HG03045 (cell line): ENCODE data around the gene LRRTM4.

Experiments used
- ATAC-seq: cut with Tn5 transposase; IDR thresholded peaks from one replicate; pipeline ENCODE4 v1.9.1; 2021; ENCODE audit warnings: mild to moderate bottlenecking, moderate library complexity; ENCODE audit not compliant: unreplicated experiment

LRRTM4 gene

DNA sequence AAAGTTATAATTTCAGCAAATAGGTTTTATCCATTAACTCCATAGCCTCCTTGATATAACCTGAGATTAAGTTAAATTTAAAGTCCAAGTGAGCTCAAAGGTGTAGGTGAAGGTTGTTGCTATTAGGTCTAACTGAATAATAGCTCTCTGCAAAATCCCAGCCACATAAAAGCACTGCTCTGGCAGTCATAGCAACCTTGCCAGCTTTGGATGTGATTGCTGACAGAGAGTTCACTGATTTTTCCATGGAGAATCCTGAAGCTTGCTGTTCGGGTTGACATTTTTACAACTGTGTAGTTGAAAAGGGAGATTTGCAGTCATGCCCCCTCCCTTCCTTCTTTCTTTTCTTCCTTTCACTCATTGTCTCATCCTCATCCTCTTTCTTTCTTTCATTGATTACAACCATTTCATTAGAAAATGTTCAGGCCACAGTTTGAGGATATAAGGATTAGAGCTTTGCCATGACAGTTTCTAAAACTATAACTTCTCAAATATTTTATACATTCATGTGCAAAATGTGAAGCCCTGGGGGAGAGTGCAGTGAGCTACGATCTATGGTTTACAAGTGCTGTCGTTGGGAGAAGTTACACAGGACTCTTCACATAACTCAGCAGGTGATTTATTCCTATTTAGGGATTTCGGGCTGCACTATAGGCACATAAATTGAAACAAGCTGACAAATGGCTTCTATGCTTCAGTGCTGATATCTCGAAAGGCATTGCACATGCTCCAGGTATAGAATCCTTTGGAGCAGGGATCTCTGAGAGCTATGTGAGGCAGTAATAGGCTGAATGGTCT is 193.8 kb downstream of the LRRTM4 start:
- ATAC-seq, result no peak

DNA sequence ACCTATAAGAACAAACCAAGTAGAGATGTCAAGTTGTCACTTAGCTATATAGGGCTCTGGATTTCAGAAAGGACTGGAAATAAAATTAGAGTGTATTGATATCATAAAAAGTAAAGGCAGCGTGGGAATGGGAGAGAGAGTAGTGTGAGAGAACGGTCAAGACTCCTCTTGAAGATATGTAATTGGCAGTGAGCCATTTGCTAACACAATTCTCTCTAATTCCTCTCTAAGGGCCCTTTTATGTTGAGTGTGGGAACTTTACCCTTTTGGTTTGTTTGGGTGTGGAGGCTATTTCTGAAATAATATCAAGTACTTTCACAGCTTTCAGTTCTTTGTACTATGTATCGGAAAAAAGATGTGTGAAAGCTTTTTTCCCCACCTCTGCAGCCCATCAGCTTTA is 196.8 kb downstream of the LRRTM4 start:
- ATAC-seq, result no peak

DNA sequence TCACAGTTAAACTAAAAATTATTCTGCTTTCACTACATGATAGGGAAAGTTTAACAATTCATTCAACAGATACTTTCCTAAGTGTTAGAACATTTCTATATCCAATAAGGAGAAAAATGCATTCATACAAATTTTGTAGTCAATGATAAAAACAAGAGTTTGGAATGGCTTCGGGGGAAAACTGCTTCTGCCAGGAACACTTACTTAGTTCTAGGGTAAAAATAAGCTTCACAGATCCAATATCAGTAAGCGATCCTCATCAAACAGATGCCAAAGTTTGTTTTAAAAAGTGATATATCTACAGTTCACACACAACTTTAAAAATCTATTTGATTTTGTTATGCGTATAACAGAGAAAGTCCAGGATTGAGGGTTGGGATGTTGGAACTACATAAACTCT is 199.7 kb downstream of the LRRTM4 start:
- no peak for ATAC-seq

GRCh38 chr2:77314721-77315120 is 207.5 kb downstream of the LRRTM4 start:
- ATAC-seq, result no peak

- no peak for ATAC-seq
Observed at GRCh38 chr2:77310416-77310815, 211.8 kb downstream of the LRRTM4 start.

GRCh38 chr2:77309725-77310124 is 212.5 kb downstream of the LRRTM4 start:
- no peak for ATAC-seq

DNA sequence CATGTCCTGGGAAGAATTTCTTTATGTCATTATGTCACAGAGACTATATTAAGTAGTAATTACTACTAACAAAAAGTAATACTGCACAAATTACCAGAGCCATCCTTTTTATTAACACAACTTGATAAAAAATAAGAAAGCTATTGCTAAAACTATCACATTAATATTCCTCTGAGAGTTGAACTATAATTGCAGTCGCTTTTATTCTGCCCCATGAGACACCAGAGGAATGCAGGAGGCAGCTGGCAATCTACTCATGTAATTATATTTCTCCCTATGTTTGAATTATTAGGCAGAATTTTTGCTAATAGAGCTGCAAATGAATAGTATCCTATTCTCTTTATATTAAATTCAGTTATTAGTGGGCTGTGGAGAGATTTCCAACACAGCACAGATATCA is 220.7 kb downstream of the LRRTM4 start:
- ATAC-seq, result no peak

GRCh38 chr2:77296791-77297190 is 225.4 kb downstream of the LRRTM4 start:
- ATAC-seq, result no peak

- no peak for ATAC-seq
Observed at GRCh38 chr2:77294474-77294873, 227.7 kb downstream of the LRRTM4 start.

DNA sequence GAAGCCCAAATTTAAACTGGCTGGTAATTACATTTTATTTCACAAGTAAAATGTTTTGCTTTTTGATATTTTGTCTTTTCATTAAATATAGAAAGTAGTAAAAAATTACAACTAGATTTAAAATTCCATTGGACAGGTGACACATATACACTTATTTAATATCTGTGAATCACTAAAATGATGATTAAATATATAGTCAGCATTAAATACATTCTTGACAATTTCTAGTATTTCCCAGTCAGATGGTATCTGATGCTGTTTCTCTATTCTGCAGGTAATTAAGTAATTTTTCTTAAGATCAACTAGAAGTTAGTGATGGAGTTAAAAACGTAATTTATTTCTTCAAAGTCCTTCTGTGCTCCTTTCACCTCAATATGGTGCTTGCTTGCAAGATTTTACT is 237.8 kb downstream of the LRRTM4 start:
- ATAC-seq, result no peak

DNA sequence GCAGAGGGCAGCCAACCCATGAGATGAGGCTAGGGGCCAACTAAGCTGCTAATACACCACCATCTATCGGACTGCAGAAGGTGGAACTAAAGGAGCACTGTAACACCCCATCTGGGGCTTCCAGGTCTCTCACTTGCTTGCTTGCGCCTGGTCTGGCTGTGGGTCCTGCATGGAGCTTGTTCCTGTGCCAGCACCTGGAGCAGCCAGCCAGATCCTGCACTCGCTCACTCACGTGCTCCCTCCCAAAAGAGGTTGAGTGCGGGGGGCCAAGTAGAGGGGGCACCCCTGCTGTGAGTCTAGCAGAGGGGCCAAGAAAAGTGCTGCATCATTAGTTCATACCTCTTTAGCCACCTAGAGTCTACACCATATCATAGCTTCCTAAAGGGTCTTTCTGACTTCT is 250.9 kb downstream of the LRRTM4 start:
- ATAC-seq, result no peak

DNA sequence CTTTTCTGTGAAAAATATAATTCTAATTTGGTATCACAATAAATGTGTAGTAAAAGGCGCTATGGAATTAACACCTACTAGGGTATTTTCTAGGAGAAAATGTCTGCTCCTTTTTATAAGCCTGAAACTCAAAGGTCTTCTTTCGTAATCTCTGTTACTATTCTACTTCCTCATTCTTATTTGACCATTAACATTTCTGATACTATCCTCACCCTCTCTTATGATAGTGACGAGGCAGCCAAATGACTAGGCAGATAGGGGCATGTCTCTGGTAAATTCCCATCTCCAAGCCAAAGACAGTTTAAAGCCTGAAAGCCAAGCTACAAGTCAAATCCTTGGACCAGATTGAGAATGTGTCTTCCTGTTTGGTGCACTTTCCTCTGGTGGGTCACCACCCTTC is 251.7 kb downstream of the LRRTM4 start:
- ATAC-seq, result no peak

- no peak for ATAC-seq
Observed at GRCh38 chr2:77268626-77269025, 253.6 kb downstream of the LRRTM4 start.

- ATAC-seq, result no peak
Observed at GRCh38 chr2:77232909-77233425, 289.2 kb downstream of the LRRTM4 start.

GRCh38 chr2:77228391-77228790 is 293.8 kb downstream of the LRRTM4 start:
- ATAC-seq, result no peak

DNA sequence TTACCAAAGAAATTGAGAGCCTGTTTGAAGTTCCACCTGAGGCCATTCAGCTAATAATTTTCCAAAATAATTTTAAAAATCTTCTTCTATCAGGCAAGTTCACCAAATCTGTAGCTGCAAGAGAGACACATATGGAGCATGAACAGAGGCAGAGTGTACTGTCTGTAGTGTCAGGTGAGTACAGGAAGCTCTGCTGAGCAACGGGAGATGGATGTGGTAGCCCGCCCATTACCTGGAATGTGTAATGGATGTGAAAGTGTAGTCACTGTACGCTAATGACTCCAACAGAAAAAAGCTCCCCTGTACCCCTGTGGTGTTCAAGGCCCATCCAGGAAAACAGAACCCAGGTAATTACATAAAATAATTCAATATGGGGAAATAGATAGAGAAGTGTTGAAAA is 311.5 kb downstream of the LRRTM4 start:
- no peak for ATAC-seq

- no peak for ATAC-seq
Observed at GRCh38 chr2:77207331-77207730, 314.8 kb downstream of the LRRTM4 start.

DNA sequence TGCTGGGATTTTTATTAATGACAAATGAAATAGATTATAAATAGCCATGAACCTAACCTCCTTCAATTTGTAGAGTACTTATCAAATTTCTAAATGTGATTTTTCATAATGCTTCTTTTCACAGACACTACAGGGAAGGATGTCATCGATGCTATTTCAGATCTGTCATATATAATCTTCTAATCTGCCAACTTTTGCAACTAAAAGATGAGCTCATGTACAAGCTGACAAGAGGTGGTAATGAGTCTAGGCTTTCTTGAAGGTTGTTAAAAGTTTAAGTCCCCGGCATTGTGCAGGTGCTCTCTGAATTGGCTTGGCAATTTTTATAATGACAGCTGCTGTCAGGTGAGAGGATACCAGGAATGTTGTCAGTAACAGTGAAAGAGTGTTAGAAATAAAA is 320.4 kb downstream of the LRRTM4 start:
- ATAC-seq, result no peak

- no peak for ATAC-seq
Observed at GRCh38 chr2:77199411-77199810, 322.8 kb downstream of the LRRTM4 start.

DNA sequence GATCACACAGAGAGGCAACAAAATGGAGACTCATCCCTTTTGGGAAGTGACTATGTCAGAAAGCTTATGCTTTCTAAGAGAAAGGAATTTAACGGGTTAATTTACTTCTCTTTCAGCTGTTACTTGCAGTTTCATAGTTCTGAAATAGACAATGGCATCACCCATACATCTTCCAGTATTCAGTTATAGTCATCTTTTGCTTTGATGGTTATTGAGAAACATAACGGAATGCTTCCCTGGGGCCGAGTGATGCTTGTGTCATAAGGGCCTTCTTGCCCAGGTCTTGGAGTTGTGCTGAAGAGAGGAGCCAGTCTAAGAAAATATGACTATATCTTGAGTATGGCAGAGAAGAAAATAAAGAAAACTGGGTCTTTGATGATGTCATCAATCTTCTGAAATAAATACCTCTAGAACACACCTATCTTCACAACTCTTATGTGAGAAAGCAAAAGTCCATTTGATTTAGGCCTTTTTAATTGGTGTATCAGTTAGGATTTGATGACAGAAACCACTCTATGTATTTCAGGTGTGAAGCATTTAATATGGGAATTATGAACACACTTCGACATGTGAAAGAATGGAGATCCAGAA is 328.2 kb downstream of the LRRTM4 start:
- ATAC-seq, result no peak

DNA sequence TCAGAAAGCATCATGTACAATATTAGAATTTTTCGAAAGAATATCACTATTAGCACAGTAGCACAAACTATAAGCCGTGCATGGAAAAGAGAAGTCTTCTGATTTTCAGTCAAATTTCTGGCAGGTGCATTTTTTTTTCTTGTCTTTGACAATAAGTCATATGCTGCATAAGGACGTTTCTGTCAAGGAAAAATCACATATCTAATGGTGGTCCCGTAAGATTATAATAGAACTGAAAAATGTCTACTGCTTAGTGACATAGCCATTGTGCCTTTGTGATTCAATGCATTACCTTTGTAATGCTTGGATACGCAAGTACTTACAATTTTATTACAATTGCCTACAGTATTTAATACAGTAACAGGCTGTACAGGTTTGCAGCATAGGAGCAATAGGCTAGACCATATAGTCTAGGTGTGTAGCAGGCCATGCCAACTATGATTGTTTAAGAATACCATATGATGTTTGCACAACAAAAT is 329.3 kb downstream of the LRRTM4 start:
- no peak for ATAC-seq

GRCh38 chr2:77191665-77192064 is 330.5 kb downstream of the LRRTM4 start:
- no peak for ATAC-seq
